HCT116 (cell line): ENCODE results near the gene ZSWIM8. TPM values are rescaled to one million over a fixed set of nuclear protein-coding genes. Genes with fewer than 3 reads are reported as not detected.

Experiments
- ATAC-seq: fragments of 200-7000 bp; cut with Tn5 transposase; 2 replicates; pipeline ENCODE4 v1.9.1; 2020; ENCODE audit warnings: mild to moderate bottlenecking, moderate library complexity
- BruUV-seq: library from RNA; stranded (reverse); fragments of 400-500 nt; replicated peaks from 2 replicates; lab custom pipeline; 2021; lab: Mats Ljungman, UMichigan
- CTCF ChIA-PET: fragments of 300-600 bp; sonication (Branson Sonifier 250); formaldehyde crosslinking; loops from one replicate; lab custom pipeline; 2021; ENCODE audit warnings: antibody characterized with exemption; lab: Charles Lee
- POLR2A ChIA-PET: fragments of 300-600, 350-600 bp; sonication (Branson Sonifier 250); formaldehyde crosslinking; loops from one replicate; lab custom pipeline; 2021; ENCODE audit warnings: antibody characterized with exemption; lab: Charles Lee
- RAD21 ChIA-PET, 2 experiments: fragments of 300-600 bp; sonication (Branson Sonifier 250); formaldehyde crosslinking; loops; one replicate each; lab custom pipeline; 2023; ENCODE audit warnings: low total read pairs in 2 of 2; ENCODE audit not compliant: uncharacterized antibody in 2 of 2, unreplicated experiment in 2 of 2, low non-redundant PET in 1 of 2; lab: Charles Lee
- DNase-seq: peaks from one replicate; pipeline ENCODE4 v3.0.0-alpha.2; 2010; ENCODE audit warnings: low read depth, low spot score
- H2AFZ ChIP-seq: fragments of 200-600 bp; shearing (Covaris generic), sonication (generic); 2 replicates; pipeline ENCODE4 v1.6.1; 2017; ENCODE audit warnings: low read depth, mixed run types, mixed read lengths, antibody characterized with exemption, low read length; ENCODE audit not compliant: poor library complexity, severe bottlenecking
- H3K27ac ChIP-seq: 2 replicates; pipeline ENCODE4 v1.5.1; 2012; ENCODE audit warnings: low read depth, low read length
- H3K27me3 ChIP-seq: fragments of 200-600 bp; sonication (generic); 2 replicates; pipeline ENCODE4 v1.6.1; 2016; ENCODE audit warnings: mixed run types, low read length, mixed read lengths; ENCODE audit not compliant: insufficient read depth
- H3K36me3 ChIP-seq, 2 experiments: fragments of 200-500 bp in 1 of 2; fragments of 200-600 bp in 1 of 2; sonication (Bioruptor generic) in 1 of 2; sonication (generic) in 1 of 2; 2 replicates each; pipeline versions ENCODE4 v1.5.1 to v1.6.1; 2014 to 2016; ENCODE audit warnings: low read length in 2 of 2, inconsistent platforms in 1 of 2, mixed read lengths in 1 of 2, mixed run types in 1 of 2; ENCODE audit not compliant: insufficient read depth in 2 of 2, control insufficient read depth in 1 of 2
- H3K4me1 ChIP-seq, 2 experiments: fragments of 200-600 bp in 1 of 2; sonication (generic) in 1 of 2; 2 replicates each; pipeline versions ENCODE4 v1.5.1 to v1.6.1; 2012 to 2017; ENCODE audit warnings: low read length in 2 of 2, inconsistent platforms in 1 of 2, mild to moderate bottlenecking in 1 of 2, mixed read lengths in 1 of 2, mixed run types in 1 of 2, moderate library complexity in 1 of 2; ENCODE audit not compliant: insufficient read depth in 2 of 2, control insufficient read depth in 1 of 2
- H3K4me2 ChIP-seq: fragments of 200-600 bp; sonication (generic); 2 replicates; pipeline ENCODE4 v1.6.1; 2017; ENCODE audit warnings: mixed run types, low read length, mixed read lengths
- H3K4me3 ChIP-seq, 2 experiments: fragments of 200-600 bp in 1 of 2; sonication (generic) in 1 of 2; replicated peaks in 1 of 2; 2 replicates each; pipeline ENCODE4 v1.5.1; 2011 to 2016; ENCODE audit warnings: low read length in 2 of 2, control low read depth in 1 of 2, low read depth in 1 of 2, mild to moderate bottlenecking in 1 of 2, mixed read lengths in 1 of 2, mixed run types in 1 of 2
- H3K79me2 ChIP-seq: fragments of 200-600 bp; sonication (generic); 2 replicates; pipeline ENCODE4 v1.6.1; 2017; ENCODE audit warnings: mild to moderate bottlenecking, mixed run types, low read length, moderate library complexity, mixed read lengths; ENCODE audit not compliant: insufficient read depth
- H3K9ac ChIP-seq: fragments of 200-600 bp; sonication (generic); 2 replicates; pipeline ENCODE4 v1.6.1; 2016; ENCODE audit warnings: low read length, mixed read lengths
- H3K9me2 ChIP-seq: fragments of 200-600 bp; sonication (generic), shearing (Covaris generic); 2 replicates; pipeline ENCODE4 v1.6.1; 2017; ENCODE audit warnings: mixed run types, mild to moderate bottlenecking, moderate library complexity; ENCODE audit not compliant: insufficient read depth
- H3K9me3 ChIP-seq, 2 experiments: fragments of 200-500 bp in 1 of 2; fragments of 200-600 bp in 1 of 2; sonication (Bioruptor generic) in 1 of 2; sonication (generic) in 1 of 2; 2 replicates each; pipeline ENCODE4 v1.6.1; 2014 to 2017; ENCODE audit warnings: low read length in 2 of 2, mixed read lengths in 2 of 2, inconsistent platforms in 1 of 2, low read depth in 1 of 2, mild to moderate bottlenecking in 1 of 2, mixed run types in 1 of 2, moderate library complexity in 1 of 2; ENCODE audit not compliant: control insufficient read depth in 1 of 2, insufficient read depth in 1 of 2
- H4K20me1 ChIP-seq: fragments of 200-600 bp; sonication (generic), shearing (Covaris generic); 2 replicates; pipeline ENCODE4 v1.6.1; 2017; ENCODE audit warnings: mixed run types, mild to moderate bottlenecking, moderate library complexity; ENCODE audit not compliant: insufficient read depth
- ATF3 ChIP-seq: IDR thresholded peaks from 2 replicates; pipeline ENCODE4 v1.6.1; 2012
- CBX3 ChIP-seq: IDR thresholded peaks from 2 replicates; pipeline ENCODE4 v1.6.1; 2012; ENCODE audit warnings: low read depth
- ELF1 ChIP-seq: IDR thresholded peaks from 2 replicates; pipeline ENCODE4 v1.6.1; 2012; ENCODE audit warnings: low read depth, borderline replicate concordance
- EZH2 ChIP-seq: fragments of 200-600 bp; sonication (generic); IDR thresholded peaks from 2 replicates; pipeline ENCODE4 v1.6.1; 2017; ENCODE audit warnings: antibody characterized with exemption, mixed run types
- JUND ChIP-seq: IDR thresholded peaks from 2 replicates; pipeline ENCODE4 v1.6.1; 2012
- YY1 ChIP-seq: IDR thresholded peaks from 2 replicates; pipeline ENCODE4 v1.6.1; 2011; ENCODE audit warnings: low read length, low read depth, moderate library complexity, mild to moderate bottlenecking; ENCODE audit not compliant: insufficient replicate concordance; ENCODE audit errors: extremely low read depth
- ZBTB33 ChIP-seq: IDR thresholded peaks from 2 replicates; pipeline ENCODE4 v1.6.1; 2011; ENCODE audit warnings: mild to moderate bottlenecking, low read length, moderate library complexity; ENCODE audit not compliant: insufficient replicate concordance; ENCODE audit errors: extremely low read depth
- ZFX ChIP-seq: fragments of 450-650 bp; IDR thresholded peaks from 2 replicates; pipeline ENCODE4 v1.6.1; 2017
- intact Hi-C: fragments of 100-400 bp; cut with micrococcal nuclease; formaldehyde crosslinking; loops from 2 replicates; pipeline ENCODE4 v1.10.0; 2022
- total RNA-seq: library from RNA; stranded (reverse); gene quantifications from one replicate; pipeline ENCODE4 v1.2.1, GENCODE V29; 2021; ENCODE audit not compliant: unreplicated experiment
- TF ChIP-seq, protein P1 (sequence below): IDR thresholded peaks from 2 replicates; pipeline ENCODE4 v1.6.1; 2012
- TF ChIP-seq, protein P2 (sequence below), 3 experiments: fragments of 200-600 bp in 1 of 3; sonication (generic) in 1 of 3; IDR thresholded peaks in 2 of 3; conservative IDR thresholded peaks in 1 of 3; 2 replicates each; pipeline ENCODE4 v1.5.1; 2012 to 2017; ENCODE audit warnings: low read depth in 2 of 3, low read length in 2 of 3, antibody characterized with exemption in 1 of 3, borderline replicate concordance in 1 of 3, control low read depth in 1 of 3, mild to moderate bottlenecking in 1 of 3, mixed read lengths in 1 of 3, mixed run types in 1 of 3, moderate library complexity in 1 of 3; ENCODE audit not compliant: insufficient read depth in 1 of 3

ZSWIM8 gene
- total RNA-seq, 1 experiment from 2014 or later, result 49.9 TPM

DNA sequence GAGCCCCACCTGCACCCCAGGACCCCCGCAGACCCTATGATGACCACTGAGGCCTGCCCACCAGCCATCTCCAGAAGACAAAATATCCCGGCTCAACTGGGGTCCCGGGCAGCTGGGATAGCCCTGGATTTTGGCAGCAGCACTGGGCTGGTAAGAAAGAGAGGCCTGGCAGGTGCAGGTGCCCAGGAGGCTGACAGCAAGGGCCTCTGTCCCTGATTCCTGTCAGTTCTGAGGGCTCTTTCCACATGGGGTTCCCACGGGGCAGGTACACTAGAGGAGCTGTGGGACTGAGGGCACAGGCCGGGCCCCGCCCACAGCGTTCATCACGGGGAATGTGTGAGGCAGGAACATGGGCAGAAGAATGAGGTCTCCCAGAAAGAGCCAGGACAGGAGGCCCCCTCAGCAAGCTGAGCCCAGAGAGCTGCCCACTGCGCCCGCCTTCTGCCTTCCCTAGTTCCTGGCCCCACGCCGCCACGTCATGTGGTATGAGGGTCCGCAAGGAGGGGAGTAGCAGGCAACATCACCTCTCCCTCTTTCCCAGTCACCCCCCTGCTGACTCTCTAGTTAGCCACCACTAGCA, 38.8 kb downstream of the ZSWIM8 start:
- H3K79me2 ChIP-seq, result no peaks in the 10 kb centered on the region
- ATAC-seq (no peak), DNase-seq (no peak)
- H3K9ac ChIP-seq, result no peak overlapping the region
- TF ChIP-seq, protein P1, sequence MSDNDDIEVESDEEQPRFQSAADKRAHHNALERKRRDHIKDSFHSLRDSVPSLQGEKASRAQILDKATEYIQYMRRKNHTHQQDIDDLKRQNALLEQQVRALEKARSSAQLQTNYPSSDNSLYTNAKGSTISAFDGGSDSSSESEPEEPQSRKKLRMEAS, result no peak
- TF ChIP-seq EZH2, result no peak
- TF ChIP-seq ELF1, result no peak
- TF ChIP-seq, protein P2, sequence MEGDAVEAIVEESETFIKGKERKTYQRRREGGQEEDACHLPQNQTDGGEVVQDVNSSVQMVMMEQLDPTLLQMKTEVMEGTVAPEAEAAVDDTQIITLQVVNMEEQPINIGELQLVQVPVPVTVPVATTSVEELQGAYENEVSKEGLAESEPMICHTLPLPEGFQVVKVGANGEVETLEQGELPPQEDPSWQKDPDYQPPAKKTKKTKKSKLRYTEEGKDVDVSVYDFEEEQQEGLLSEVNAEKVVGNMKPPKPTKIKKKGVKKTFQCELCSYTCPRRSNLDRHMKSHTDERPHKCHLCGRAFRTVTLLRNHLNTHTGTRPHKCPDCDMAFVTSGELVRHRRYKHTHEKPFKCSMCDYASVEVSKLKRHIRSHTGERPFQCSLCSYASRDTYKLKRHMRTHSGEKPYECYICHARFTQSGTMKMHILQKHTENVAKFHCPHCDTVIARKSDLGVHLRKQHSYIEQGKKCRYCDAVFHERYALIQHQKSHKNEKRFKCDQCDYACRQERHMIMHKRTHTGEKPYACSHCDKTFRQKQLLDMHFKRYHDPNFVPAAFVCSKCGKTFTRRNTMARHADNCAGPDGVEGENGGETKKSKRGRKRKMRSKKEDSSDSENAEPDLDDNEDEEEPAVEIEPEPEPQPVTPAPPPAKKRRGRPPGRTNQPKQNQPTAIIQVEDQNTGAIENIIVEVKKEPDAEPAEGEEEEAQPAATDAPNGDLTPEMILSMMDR (IDR thresholded peaks at IDR 0.05 in 2 of 3, conservative IDR thresholded peaks at IDR 0.05 in 1 of 3; ENCODE audit: borderline replicate concordance in 1 of 3, insufficient read depth in 1 of 3, low read depth in 2 of 3, low read length in 2 of 3), result no peak
- TF ChIP-seq ZBTB33, result no peak
- no peak for TF ChIP-seq CBX3
- no peak for TF ChIP-seq ZFX
- no peak for TF ChIP-seq YY1
- TF ChIP-seq ATF3, result no peak
- TF ChIP-seq JUND, result no peak
- H4K20me1 ChIP-seq, result no peaks in the 10 kb centered on the region
- no peaks in the 10 kb centered on the region; a peak in 1 of 4 replicates for H3K4me1 ChIP-seq
- H3K27ac ChIP-seq, result no peak overlapping the region
- no peaks in the 10 kb centered on the region for H3K27me3 ChIP-seq
- no peak overlapping the region for H3K4me2 ChIP-seq
- RAD21 ChIA-PET, result no interaction called here
- no peak overlapping the region for H3K4me3 ChIP-seq
- H2AFZ ChIP-seq, result no peak overlapping the region
- POLR2A ChIA-PET, result no interaction called here
- intact Hi-C loops, result no loop called here
- H3K9me2 ChIP-seq, result no peaks in the 10 kb centered on the region
- H3K9me3 ChIP-seq, result no peaks in the 10 kb centered on the region
- BruUV-seq, result no TSS peak
- peaks cover 2 to 9% of the 10 kb centered on the region in 2 experiments; a peak in 2 of 4 replicates for H3K36me3 ChIP-seq
- CTCF ChIA-PET, result no interaction called here
